ENCODE data around the gene RPS6KB1. TPM values are rescaled to one million over a fixed set of nuclear protein-coding genes. Genes with fewer than 3 reads are reported as not detected.
A peak's percentile ranks its signal among the peaks of the same experiment; 100 is the strongest.
"Not testable (repeated sequence)": the region's sequence is repeated elsewhere in the genome, so short reads cannot be mapped to it uniquely, and the experiment has no call there.

Gene RPS6KB1
- total RNA-seq, 1 experiment from 2014 or later: 21.6 TPM

DNA sequence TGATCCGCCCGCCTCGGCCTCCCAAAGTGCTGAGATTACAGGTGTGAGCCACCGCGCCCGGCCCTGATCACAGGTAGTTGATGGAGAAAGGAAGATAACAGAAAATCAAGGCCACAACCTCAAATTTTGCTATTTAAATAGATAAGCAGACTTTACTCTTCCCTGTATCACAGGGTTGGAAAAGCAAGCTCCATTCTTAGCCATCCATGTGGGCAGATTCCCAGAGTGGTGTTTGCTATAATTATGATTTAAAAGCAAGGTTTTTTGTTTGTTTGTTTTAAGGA, 44.6 kb upstream of the RPS6KB1 start (continued):
- no peak for TF ChIP-seq HMGA2 (CRISPR knock-in tag; IDR thresholded peaks at IDR 0.05)
- TF ChIP-seq, protein P1, sequence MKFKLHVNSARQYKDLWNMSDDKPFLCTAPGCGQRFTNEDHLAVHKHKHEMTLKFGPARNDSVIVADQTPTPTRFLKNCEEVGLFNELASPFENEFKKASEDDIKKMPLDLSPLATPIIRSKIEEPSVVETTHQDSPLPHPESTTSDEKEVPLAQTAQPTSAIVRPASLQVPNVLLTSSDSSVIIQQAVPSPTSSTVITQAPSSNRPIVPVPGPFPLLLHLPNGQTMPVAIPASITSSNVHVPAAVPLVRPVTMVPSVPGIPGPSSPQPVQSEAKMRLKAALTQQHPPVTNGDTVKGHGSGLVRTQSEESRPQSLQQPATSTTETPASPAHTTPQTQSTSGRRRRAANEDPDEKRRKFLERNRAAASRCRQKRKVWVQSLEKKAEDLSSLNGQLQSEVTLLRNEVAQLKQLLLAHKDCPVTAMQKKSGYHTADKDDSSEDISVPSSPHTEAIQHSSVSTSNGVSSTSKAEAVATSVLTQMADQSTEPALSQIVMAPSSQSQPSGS (CRISPR knock-in tag; IDR thresholded peaks at IDR 0.05; ENCODE audit: borderline replicate concordance, low read depth): no peak
- TF ChIP-seq, protein P2, sequence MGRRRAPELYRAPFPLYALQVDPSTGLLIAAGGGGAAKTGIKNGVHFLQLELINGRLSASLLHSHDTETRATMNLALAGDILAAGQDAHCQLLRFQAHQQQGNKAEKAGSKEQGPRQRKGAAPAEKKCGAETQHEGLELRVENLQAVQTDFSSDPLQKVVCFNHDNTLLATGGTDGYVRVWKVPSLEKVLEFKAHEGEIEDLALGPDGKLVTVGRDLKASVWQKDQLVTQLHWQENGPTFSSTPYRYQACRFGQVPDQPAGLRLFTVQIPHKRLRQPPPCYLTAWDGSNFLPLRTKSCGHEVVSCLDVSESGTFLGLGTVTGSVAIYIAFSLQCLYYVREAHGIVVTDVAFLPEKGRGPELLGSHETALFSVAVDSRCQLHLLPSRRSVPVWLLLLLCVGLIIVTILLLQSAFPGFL (CRISPR knock-in tag; IDR thresholded peaks at IDR 0.05; ENCODE audit: borderline replicate concordance): no peak

DNA sequence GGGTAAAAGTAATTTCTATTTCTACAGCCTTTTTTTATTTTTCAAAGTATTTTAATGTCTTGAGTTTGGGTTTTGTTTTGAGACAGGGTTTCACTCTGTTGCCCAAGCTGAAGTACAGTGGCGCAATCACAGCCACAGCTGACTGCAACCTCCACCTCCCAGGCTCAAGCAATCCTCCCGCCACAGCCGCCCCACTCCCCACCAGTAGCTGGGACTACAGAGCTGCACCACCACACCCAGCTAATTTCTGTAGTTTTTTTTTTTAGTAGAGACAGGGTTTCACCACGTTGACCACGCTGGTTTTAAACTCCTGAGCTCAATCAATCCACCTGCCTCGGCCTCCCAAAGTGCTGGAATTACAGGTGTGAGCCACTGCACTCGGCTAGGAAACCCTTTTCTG, 44.1 kb upstream of the RPS6KB1 start:
- Mint-ChIP-seq H3K4me3 (no peak overlapping the region), H3K27me3 (ENCODE audit: low read depth) (no peaks in the 10 kb centered on the region; the same call in 1 of the 2 replicates), H3K4me1 (peaks cover 60% of the 10 kb centered on the region), H3K36me3 (no peaks in the 10 kb centered on the region), H3K27ac (peak overlapping the region; percentile 69; the same call in 1 of the 2 replicates), H3K9me3 (no peaks in the 10 kb centered on the region)
- TF ChIP-seq, protein P1 (CRISPR knock-in tag; IDR thresholded peaks at IDR 0.05; ENCODE audit: borderline replicate concordance, low read depth): no peak
- TF ChIP-seq GABPB1 (CRISPR knock-in tag; IDR thresholded peaks at IDR 0.05) (peak; percentile 82), GTF2I (CRISPR knock-in tag; conservative IDR thresholded peaks at IDR 0.05) (no peak)
- no peak for DNase-seq (ENCODE audit: low spot score)
- CTCF ChIA-PET: interaction anchor here (0.8 to 1.0 kb wide), 2 partner anchors 8 to 188 kb away, joined by 3 to 4 read pairs; no protein-coding TSS in a partner anchor
- ATAC-seq: no peak
- POLR2A ChIA-PET: no interaction called here

DNA sequence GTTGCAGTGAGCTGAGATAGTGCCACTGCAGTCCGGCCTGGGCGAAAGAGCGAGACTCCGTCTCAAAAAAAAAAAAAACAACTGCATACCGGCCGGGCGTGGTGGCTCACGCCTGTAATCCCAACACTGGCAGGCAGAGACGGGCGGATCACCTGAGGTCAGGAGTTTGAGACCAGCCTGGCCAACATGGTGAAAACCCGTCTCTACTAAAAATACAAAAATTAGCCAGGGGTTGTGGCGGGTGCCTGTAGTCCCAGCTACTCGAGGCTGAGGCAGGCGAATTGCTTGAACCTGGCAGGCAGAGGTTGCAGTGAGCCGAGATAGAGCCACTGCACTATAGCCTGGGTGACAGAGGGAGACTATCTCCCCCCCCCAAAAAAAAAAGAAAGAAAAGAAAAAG, 42.6 kb upstream of the RPS6KB1 start:
- CTCF ChIA-PET: interaction anchor here (0.6 to 1.1 kb wide), 7 partner anchors 9 to 118 kb away, joined by 3 to 4 read pairs (median 3); no protein-coding TSS in a partner anchor
- H3K27me3 Mint-ChIP-seq (ENCODE audit: low read depth); H3K4me3 Mint-ChIP-seq; H3K27ac Mint-ChIP-seq; H3K36me3 Mint-ChIP-seq; H3K9me3 Mint-ChIP-seq; ATAC-seq; DNase-seq (ENCODE audit: low spot score): not testable (repeated sequence)
- POLR2A ChIA-PET: interaction anchor here (0.6 to 1.2 kb wide), 3 partner anchors 10 to 1102 kb away, joined by 3 to 4 read pairs (median 3); no protein-coding TSS in a partner anchor
- peaks cover 55% of the 10 kb centered on the region for H3K4me1 Mint-ChIP-seq

DNA sequence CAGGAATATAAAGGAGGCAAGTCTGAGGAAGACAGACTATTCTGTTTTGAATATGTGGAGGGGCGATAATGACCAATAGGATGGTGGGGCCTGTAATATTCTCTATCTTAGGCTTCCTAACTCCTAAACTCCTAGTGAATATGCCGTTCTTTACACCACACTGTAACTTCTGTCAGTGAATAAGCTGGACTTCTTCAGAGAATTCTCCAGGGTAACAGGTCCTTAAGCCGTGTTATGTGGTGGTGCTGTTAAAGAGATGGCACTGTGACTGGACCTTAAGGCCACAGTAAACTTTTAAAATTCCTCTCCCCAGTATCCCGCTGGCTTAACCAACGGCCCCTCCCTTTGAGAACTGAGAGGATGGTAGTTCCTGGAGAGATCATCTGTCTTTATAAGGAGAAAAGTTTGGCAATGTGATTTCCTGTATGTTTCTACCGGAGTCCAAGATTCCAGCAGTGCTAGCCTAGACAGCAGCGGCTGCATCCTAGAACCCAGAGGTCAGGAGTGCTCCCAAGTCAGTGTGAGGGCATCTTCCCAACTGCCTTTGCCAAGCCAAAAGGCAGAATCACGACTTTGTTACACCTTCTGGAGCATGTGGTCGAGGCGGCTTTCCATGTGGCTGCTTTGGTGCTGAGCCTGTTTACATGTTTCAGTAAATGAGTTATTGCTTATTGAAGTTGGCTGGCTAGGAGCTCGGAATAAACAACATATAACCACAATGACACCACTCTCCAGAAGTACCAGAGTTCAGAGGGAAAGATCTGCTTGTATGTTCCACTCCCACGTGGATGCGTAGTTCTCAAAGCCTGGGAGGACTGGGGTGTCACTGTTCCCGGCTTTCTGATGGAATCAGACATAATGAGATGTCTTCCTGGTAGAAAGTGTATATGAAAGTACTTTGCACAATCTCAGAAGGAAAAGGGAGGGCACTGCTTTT, 41.2 kb upstream of the RPS6KB1 start:
- POLR2A ChIA-PET: no interaction called here
- H3K9me3 Mint-ChIP-seq: no peaks in the 10 kb centered on the region

DNA sequence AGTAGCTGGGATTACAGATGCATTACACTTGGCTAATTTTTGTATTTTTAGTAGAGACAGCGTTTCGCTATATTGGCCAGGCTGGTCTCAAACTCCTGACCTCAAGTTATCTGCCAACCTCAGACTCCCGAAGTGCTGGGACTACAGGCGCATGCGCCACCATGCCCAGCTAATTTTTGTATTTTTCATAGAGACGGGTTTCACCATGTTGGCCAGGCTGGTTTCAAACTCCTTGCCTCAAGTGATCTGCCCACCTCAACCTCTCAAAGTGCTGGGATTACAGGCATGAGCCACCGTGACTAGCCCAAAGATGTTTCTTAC, 40.1 kb upstream of the RPS6KB1 start:
- peaks cover 43% of the 10 kb centered on the region for H3K4me1 Mint-ChIP-seq
- CTCF ChIA-PET: interaction anchor here (1.3 to 2.4 kb wide), 5 partner anchors 13 to 100 kb away, joined by 6 to 24 read pairs (median 6); no protein-coding TSS in a partner anchor
- H3K27ac Mint-ChIP-seq: peak overlapping the region; percentile 86
- not testable (repeated sequence) for H3K36me3 Mint-ChIP-seq; H3K27me3 Mint-ChIP-seq (ENCODE audit: low read depth); ATAC-seq; DNase-seq (ENCODE audit: low spot score); H3K9me3 Mint-ChIP-seq; H3K4me3 Mint-ChIP-seq
- POLR2A ChIA-PET: interaction anchor here (1.0 to 1.9 kb wide), 3 partner anchors 12 to 15 kb away, joined by 5 to 8 read pairs (median 5); no protein-coding TSS in a partner anchor

More for the DNA sequence above, 41.2 kb upstream of the RPS6KB1 start:
- H3K36me3 Mint-ChIP-seq: no peaks in the 10 kb centered on the region
- no peak for TF ChIP-seq OVOL2 (CRISPR knock-in tag; IDR thresholded peaks at IDR 0.05; ENCODE audit: borderline replicate concordance)
- TF ChIP-seq RELA (CRISPR knock-in tag; IDR thresholded peaks at IDR 0.05; ENCODE audit: borderline replicate concordance): no peak
- TF ChIP-seq CREB1 (CRISPR knock-in tag; IDR thresholded peaks at IDR 0.05): no peak
- TF ChIP-seq, protein P3, sequence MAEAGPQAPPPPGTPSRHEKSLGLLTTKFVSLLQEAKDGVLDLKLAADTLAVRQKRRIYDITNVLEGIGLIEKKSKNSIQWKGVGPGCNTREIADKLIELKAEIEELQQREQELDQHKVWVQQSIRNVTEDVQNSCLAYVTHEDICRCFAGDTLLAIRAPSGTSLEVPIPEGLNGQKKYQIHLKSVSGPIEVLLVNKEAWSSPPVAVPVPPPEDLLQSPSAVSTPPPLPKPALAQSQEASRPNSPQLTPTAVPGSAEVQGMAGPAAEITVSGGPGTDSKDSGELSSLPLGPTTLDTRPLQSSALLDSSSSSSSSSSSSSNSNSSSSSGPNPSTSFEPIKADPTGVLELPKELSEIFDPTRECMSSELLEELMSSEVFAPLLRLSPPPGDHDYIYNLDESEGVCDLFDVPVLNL (CRISPR knock-in tag; IDR thresholded peaks at IDR 0.05; ENCODE audit: borderline replicate concordance, low read depth): no peak
- no peak for TF ChIP-seq SOX15 (CRISPR knock-in tag; IDR thresholded peaks at IDR 0.05)
- TF ChIP-seq, protein P4, sequence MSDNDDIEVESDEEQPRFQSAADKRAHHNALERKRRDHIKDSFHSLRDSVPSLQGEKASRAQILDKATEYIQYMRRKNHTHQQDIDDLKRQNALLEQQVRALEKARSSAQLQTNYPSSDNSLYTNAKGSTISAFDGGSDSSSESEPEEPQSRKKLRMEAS (CRISPR knock-in tag; IDR thresholded peaks at IDR 0.05): 0 out of 2 replicates have a peak, but pooled peaks have one; percentile 25
- TF ChIP-seq ZNF219 (CRISPR knock-in tag; IDR thresholded peaks at IDR 0.05; ENCODE audit: borderline replicate concordance): no peak
- no peak overlapping the region for H3K27ac Mint-ChIP-seq
- CTCF ChIA-PET: interaction anchor here (2.4 kb wide), 2 partner anchors 12 to 99 kb away, joined by 13 to 24 read pairs; no protein-coding TSS in a partner anchor
- DNase-seq (ENCODE audit: low spot score) (no peak), ATAC-seq (no peak)
- H3K27me3 Mint-ChIP-seq (ENCODE audit: low read depth): no peaks in the 10 kb centered on the region; the same call in 1 of the 2 replicates
- H3K4me3 Mint-ChIP-seq: no peak overlapping the region
- peaks cover 44% of the 10 kb centered on the region for H3K4me1 Mint-ChIP-seq
